Ishikawa (cell line): ENCODE data around the gene OR10J1.

Experiments
- CEBPB ChIP-seq: IDR thresholded peaks from 2 replicates; pipeline ENCODE4 v1.6.1; 2012
- CREB1 ChIP-seq: IDR thresholded peaks from 2 replicates; pipeline ENCODE4 v1.6.1; 2012; ENCODE audit warnings: low read depth
- EP300 ChIP-seq: IDR thresholded peaks from 2 replicates; pipeline ENCODE4 v1.6.1; 2012; ENCODE audit warnings: borderline replicate concordance
- RAD21 ChIP-seq: IDR thresholded peaks from 2 replicates; pipeline ENCODE4 v1.6.1; 2012; ENCODE audit warnings: low read depth
- REST ChIP-seq: IDR thresholded peaks from 2 replicates; pipeline ENCODE4 v1.6.1; 2012; ENCODE audit warnings: low read depth, mild to moderate bottlenecking
- TAF1 ChIP-seq: IDR thresholded peaks from 2 replicates; pipeline ENCODE4 v1.6.1; 2012; ENCODE audit warnings: low read depth, mild to moderate bottlenecking
- TCF12 ChIP-seq: IDR thresholded peaks from 2 replicates; pipeline ENCODE4 v1.6.1; 2012; ENCODE audit warnings: low read depth
- TEAD4 ChIP-seq: IDR thresholded peaks from 2 replicates; pipeline ENCODE4 v1.6.1; 2012
- USF1 ChIP-seq: IDR thresholded peaks from 2 replicates; pipeline ENCODE4 v1.6.1; 2012
- YY1 ChIP-seq: IDR thresholded peaks from 2 replicates; pipeline ENCODE4 v1.6.1; 2012; ENCODE audit warnings: low read depth

- TF ChIP-seq RAD21, result no peak
- TF ChIP-seq YY1, result no peak
- no peak for TF ChIP-seq CEBPB
- no peak for TF ChIP-seq REST
- TF ChIP-seq TEAD4, result no peak
- TF ChIP-seq TCF12, result no peak
- TF ChIP-seq CREB1, result no peak
- no peak for TF ChIP-seq TAF1
- no peak for TF ChIP-seq EP300
- TF ChIP-seq USF1, result no peak
These were observed 44.0 kb downstream of the OR10J1 start for GRCh38 chr1:159483501-159483900.
